Liver (tissue), 4 donors: Measurements from ENCODE around the gene PCMT1. TPM values are rescaled to one million over a fixed set of nuclear protein-coding genes. Genes with fewer than 3 reads are reported as not detected.

Experiments used
- polyA plus RNA-seq, 2 donors: library from polyadenylated mRNA; stranded (reverse) in 1 of 2; unstranded in 1 of 2; fragments of 200-250 nt in 1 of 2; fragments of >200 nt in 1 of 2; fragmentation: Nextera tagmentation in 1 of 2; extraction: Ambion mirVana in 1 of 2; gene quantifications; one replicate each; pipeline versions ENCODE4 v1.2.1 to v1.2.3, GENCODE V29; 2013 to 2015
- total RNA-seq, 2 donors: library from RNA; depleted of rRNA; stranded (reverse); fragments of >200 nt; gene quantifications; one replicate each; pipeline ENCODE4 v1.2.3, GENCODE V29; 2014
- donor health status: healthy.
- donor health status: healthy.
- donor health status: healthy.

PCMT1 gene
- total and polyA plus RNA-seq, 4 donors = 56.8 to 78.8 (median 75.0) TPM

Other genes starting within 250 kb of the PCMT1 start
- gene PPIL4, start 203.7 kb upstream of the PCMT1 start, total RNA-seq = 10 to 100 TPM; 11.7 to 13.1 TPM
- gene PPIL4, start 203.7 kb upstream of the PCMT1 start, polyA plus RNA-seq = 1 to 10 TPM; 6.4 to 7.5 TPM
- 10 to 100 TPM; 20.1 to 22.7 TPM for gene GINM1, start 183.4 kb upstream of the PCMT1 start, total RNA-seq
- gene GINM1, start 183.4 kb upstream of the PCMT1 start, polyA plus RNA-seq = 10 to 100 TPM; 21.1 to 30.2 TPM
- 10 to 100 TPM in 1 of 2 donors, 1 to 10 TPM in 1; 8.3 to 14.5 TPM for gene KATNA1, start 101.0 kb upstream of the PCMT1 start, total RNA-seq
- 1 to 10 TPM; 3.1 to 4.8 TPM for gene KATNA1, start 101.0 kb upstream of the PCMT1 start, polyA plus RNA-seq
- 1 to 10 TPM; 8.3 to 9.2 TPM for gene LATS1, start 31.6 kb upstream of the PCMT1 start, total RNA-seq
- gene LATS1, start 31.6 kb upstream of the PCMT1 start, polyA plus RNA-seq = 1 to 10 TPM; 2.7 to 2.8 TPM
- gene NUP43, start 3.2 kb upstream of the PCMT1 start, total RNA-seq = 10 to 100 TPM; 16.2 to 18.5 TPM
- gene NUP43, start 3.2 kb upstream of the PCMT1 start, polyA plus RNA-seq = 1 to 10 TPM; 3.2 to 4.6 TPM
- gene LRP11, start 114.6 kb downstream of the PCMT1 start, total RNA-seq = 10 to 100 TPM in 1 of 2 donors, 1 to 10 TPM in 1; 7.2 to 13.3 TPM
- 1 to 10 TPM; 3.4 to 4.8 TPM for gene LRP11, start 114.6 kb downstream of the PCMT1 start, polyA plus RNA-seq
- not detected for gene RAET1E, start 148.4 kb downstream of the PCMT1 start, total RNA-seq
- gene RAET1E, start 148.4 kb downstream of the PCMT1 start, polyA plus RNA-seq = not detected
- not detected for gene RAET1G, start 173.4 kb downstream of the PCMT1 start, total RNA-seq
- gene RAET1G, start 173.4 kb downstream of the PCMT1 start, polyA plus RNA-seq = not detected
- gene ULBP2, start 192.3 kb downstream of the PCMT1 start, total RNA-seq = under 1 TPM; 0.14 to 0.25 TPM
- under 1 TPM; 0.15 to 0.27 TPM for gene ULBP2, start 192.3 kb downstream of the PCMT1 start, polyA plus RNA-seq
- under 1 TPM; under 0.01 to 0.05 TPM for gene ULBP1, start 214.2 kb downstream of the PCMT1 start, total RNA-seq
- under 1 TPM in 1 of 2 donors, not detected in 1; 0.03 TPM for gene ULBP1, start 214.2 kb downstream of the PCMT1 start, polyA plus RNA-seq